Transverse colon (tissue), 4 donors: ENCODE data around the gene RSL24D1.

ENCODE experiments used
- EP300 ChIP-seq: sonication (generic); formaldehyde crosslinking; IDR thresholded peaks from one replicate; pipeline ENCODE4 v1.6.1; 2017; ENCODE audit warnings: antibody characterized with exemption, low read depth
- POLR2A ChIP-seq: fragments of 450-650 bp; IDR thresholded peaks from one replicate; pipeline ENCODE4 v1.6.1; 2016; ENCODE audit warnings: antibody characterized with exemption, mild to moderate bottlenecking, moderate library complexity
- POLR2AphosphoS5 ChIP-seq, 3 donors: sonication (generic); formaldehyde crosslinking; IDR thresholded peaks; one replicate each; pipeline ENCODE4 v1.6.1; 2016; ENCODE audit warnings: antibody characterized with exemption in 3 of 3
- TF ChIP-seq, protein P1 (sequence below), 5 experiments: fragments of 200-600 bp in 3 of 5; fragments of 450-650 bp in 2 of 5; sonication (generic) in 3 of 5; IDR thresholded peaks; 1 replicate in 2 of 5; 2 replicates in 3 of 5; pipeline ENCODE4 v1.5.1; 2016 to 2017; ENCODE audit warnings: antibody characterized with exemption in 5 of 5, inconsistent platforms in 3 of 5, mild to moderate bottlenecking in 2 of 5, moderate library complexity in 1 of 5

DNA sequence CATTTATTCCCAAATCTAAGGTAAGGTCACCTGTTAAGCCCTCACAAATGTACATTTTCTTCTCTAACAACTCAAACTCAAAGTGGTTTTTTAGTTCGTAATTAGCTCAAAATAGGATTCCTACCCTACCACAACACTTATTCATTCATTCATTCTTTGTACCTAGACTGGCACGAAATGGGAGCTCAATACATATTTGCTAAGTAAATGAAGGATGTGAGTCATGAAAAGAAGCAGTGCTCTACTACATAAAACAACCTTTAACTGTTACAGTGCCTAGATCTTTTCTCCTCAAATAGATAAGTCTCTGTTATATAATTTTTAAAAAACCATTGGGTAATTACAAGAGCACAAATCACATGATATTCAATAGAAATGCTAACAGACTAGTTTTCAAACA lies 13.1 kb downstream of the RSL24D1 start:
- TF ChIP-seq, protein P1, sequence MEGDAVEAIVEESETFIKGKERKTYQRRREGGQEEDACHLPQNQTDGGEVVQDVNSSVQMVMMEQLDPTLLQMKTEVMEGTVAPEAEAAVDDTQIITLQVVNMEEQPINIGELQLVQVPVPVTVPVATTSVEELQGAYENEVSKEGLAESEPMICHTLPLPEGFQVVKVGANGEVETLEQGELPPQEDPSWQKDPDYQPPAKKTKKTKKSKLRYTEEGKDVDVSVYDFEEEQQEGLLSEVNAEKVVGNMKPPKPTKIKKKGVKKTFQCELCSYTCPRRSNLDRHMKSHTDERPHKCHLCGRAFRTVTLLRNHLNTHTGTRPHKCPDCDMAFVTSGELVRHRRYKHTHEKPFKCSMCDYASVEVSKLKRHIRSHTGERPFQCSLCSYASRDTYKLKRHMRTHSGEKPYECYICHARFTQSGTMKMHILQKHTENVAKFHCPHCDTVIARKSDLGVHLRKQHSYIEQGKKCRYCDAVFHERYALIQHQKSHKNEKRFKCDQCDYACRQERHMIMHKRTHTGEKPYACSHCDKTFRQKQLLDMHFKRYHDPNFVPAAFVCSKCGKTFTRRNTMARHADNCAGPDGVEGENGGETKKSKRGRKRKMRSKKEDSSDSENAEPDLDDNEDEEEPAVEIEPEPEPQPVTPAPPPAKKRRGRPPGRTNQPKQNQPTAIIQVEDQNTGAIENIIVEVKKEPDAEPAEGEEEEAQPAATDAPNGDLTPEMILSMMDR (IDR thresholded peaks at IDR 0.05): no peak
- TF ChIP-seq POLR2A (no peak), POLR2AphosphoS5 (IDR thresholded peaks at IDR 0.05) (no peak), EP300 (no peak)
